ENCODE measurements around the gene FPGT.

GRCh38 chr1:74161497-74161896 lies 36.5 kb upstream of the FPGT start:
- no peak for TF ChIP-seq POLR2A (IDR thresholded peaks at IDR 0.05)
- TF ChIP-seq CTCF (IDR thresholded peaks at IDR 0.05), result no peak
- TF ChIP-seq POLR2AphosphoS5 (IDR thresholded peaks at IDR 0.05), result no peak
- TF ChIP-seq EP300 (IDR thresholded peaks at IDR 0.05), result no peak

All from stomach (tissue), 4 donors.